Endothelial cell of umbilical vein (primary cell): ENCODE data around the gene LUC7L2. TPM values are rescaled to one million over a fixed set of nuclear protein-coding genes. Genes with fewer than 3 reads are reported as not detected.

Experiments used
- BruUV-seq: library from RNA; stranded (reverse); fragments of 400-500 nt; replicated peaks from 2 replicates; lab custom pipeline; 2021; lab: Mats Ljungman, UMichigan
- CTCF ChIA-PET: fragments of 300-600, 350-600 bp; sonication (Branson Sonifier 250); formaldehyde crosslinking; loops from one replicate; lab custom pipeline; 2021; ENCODE audit warnings: antibody characterized with exemption, inconsistent platforms; lab: Charles Lee
- POLR2A ChIA-PET: fragments of 300-600, 350-600 bp; sonication (Branson Sonifier 250); formaldehyde crosslinking; loops from one replicate; lab custom pipeline; 2021; ENCODE audit warnings: antibody characterized with exemption, inconsistent platforms; lab: Charles Lee
- DNase-seq: peaks from one replicate; pipeline ENCODE4 v3.0.0-alpha.2; 2011; ENCODE audit warnings: low read depth, low spot score
- FAIRE-seq: peaks from 2 replicates; lab custom pipeline; 2011; peaks lifted over from hg19 to GRCh38; lab: Jason Lieb, UNC
- H2AFZ ChIP-seq: 2 replicates; pipeline ENCODE4 v1.6.0; 2012; ENCODE audit warnings: low read depth, low read length, control low read depth, inconsistent platforms
- H3K27ac ChIP-seq: 2 replicates; pipeline ENCODE4 v1.5.1; 2011; ENCODE audit warnings: low read depth, mild to moderate bottlenecking, control low read depth, low read length, moderate library complexity; ENCODE audit not compliant: insufficient read depth
- H3K27me3 ChIP-seq, 2 experiments: 2 replicates each; pipeline versions ENCODE4 v1.6.0 to v1.6.1; 2011; ENCODE audit warnings: low read length in 2 of 2, mixed read lengths in 1 of 2; ENCODE audit not compliant: control insufficient read depth in 2 of 2, insufficient read depth in 2 of 2
- H3K36me3 ChIP-seq, 2 experiments: 2 replicates in 1 of 2; 3 replicates in 1 of 2; pipeline ENCODE4 v1.5.1; 2011; ENCODE audit warnings: low read length in 2 of 2, mild to moderate bottlenecking in 1 of 2, moderate library complexity in 1 of 2; ENCODE audit not compliant: control insufficient read depth in 2 of 2, insufficient read depth in 2 of 2; ENCODE audit errors: extremely low read depth in 1 of 2
- H3K4me1 ChIP-seq: 3 replicates; pipeline ENCODE4 v1.5.1; 2011; ENCODE audit warnings: mild to moderate bottlenecking, low read length; ENCODE audit not compliant: control insufficient read depth, insufficient read depth; ENCODE audit errors: extremely low read depth
- H3K4me2 ChIP-seq: 2 replicates; pipeline ENCODE4 v1.6.1; 2011; ENCODE audit warnings: low read length, control low read depth, mixed read lengths; ENCODE audit not compliant: insufficient read depth
- H3K4me3 ChIP-seq, 3 experiments: fragments of 200-600 bp in 1 of 3; sonication (generic), shearing (Covaris generic) in 1 of 3; replicated peaks in 1 of 3; 2 replicates each; pipeline ENCODE4 v1.5.1; 2011 to 2016; ENCODE audit warnings: control low read depth in 3 of 3, low read length in 3 of 3, mild to moderate bottlenecking in 2 of 3, inconsistent platforms in 1 of 3, low read depth in 1 of 3, moderate library complexity in 1 of 3; ENCODE audit not compliant: insufficient read depth in 1 of 3
- H3K79me2 ChIP-seq: 2 replicates; pipeline ENCODE4 v1.6.0; 2012; ENCODE audit warnings: low read length, inconsistent platforms; ENCODE audit not compliant: control insufficient read depth, insufficient read depth
- H3K9ac ChIP-seq: replicated peaks from 2 replicates; pipeline ENCODE3; 2011; ENCODE audit warnings: low read length, control low read depth; ENCODE audit not compliant: insufficient read depth; ENCODE audit errors: extremely low read depth
- H3K9me1 ChIP-seq: replicated peaks from 3 replicates; pipeline ENCODE4 v1.6.0; 2011; ENCODE audit warnings: mild to moderate bottlenecking, low read length; ENCODE audit not compliant: control insufficient read depth, insufficient read depth; ENCODE audit errors: extremely low read depth
- H3K9me3 ChIP-seq: replicated peaks from 2 replicates; pipeline ENCODE4 v1.5.1; 2012; ENCODE audit warnings: low read length, inconsistent platforms; ENCODE audit not compliant: control insufficient read depth, insufficient read depth
- H4K20me1 ChIP-seq: replicated peaks from 2 replicates; pipeline ENCODE3; 2011; ENCODE audit warnings: mild to moderate bottlenecking, low read length; ENCODE audit not compliant: control insufficient read depth, insufficient read depth; ENCODE audit errors: extremely low read depth
- CTCF ChIP-seq, 2 donors: IDR thresholded peaks; 1 replicate in 1 of 2; 2 replicates in 1 of 2; pipeline ENCODE4 v1.5.1; 2011; ENCODE audit warnings: low read length in 2 of 2, mild to moderate bottlenecking in 2 of 2, moderate library complexity in 2 of 2, control low read depth in 1 of 2, inconsistent platforms in 1 of 2, low read depth in 1 of 2; ENCODE audit not compliant: insufficient read depth in 1 of 2; ENCODE audit errors: extremely low read depth in 1 of 2
- EZH2 ChIP-seq: IDR thresholded peaks from 2 replicates; pipeline ENCODE4 v1.6.1; 2012; ENCODE audit warnings: borderline replicate concordance, low read depth, mild to moderate bottlenecking, moderate library complexity, low read length, inconsistent platforms; ENCODE audit not compliant: severe bottlenecking
- FOS ChIP-seq: IDR thresholded peaks from 2 replicates; pipeline ENCODE4 v1.6.1; 2011; ENCODE audit warnings: mild to moderate bottlenecking, low read length, moderate library complexity, borderline replicate concordance; ENCODE audit not compliant: insufficient read depth
- GATA2 ChIP-seq: IDR thresholded peaks from 2 replicates; pipeline ENCODE4 v1.7.0; 2011; ENCODE audit warnings: low read depth, mild to moderate bottlenecking, moderate library complexity, mixed read lengths, low read length; ENCODE audit not compliant: insufficient read length, insufficient read depth
- JUN ChIP-seq: IDR thresholded peaks from 2 replicates; pipeline ENCODE4 v1.6.1; 2011; ENCODE audit warnings: borderline replicate concordance, low read depth; ENCODE audit not compliant: insufficient read length, insufficient read depth
- MAX ChIP-seq: IDR thresholded peaks from 2 replicates; pipeline ENCODE4 v1.6.1; 2011; ENCODE audit not compliant: insufficient read depth, insufficient read length
- MYC ChIP-seq: IDR thresholded peaks from one replicate; pipeline ENCODE4 v1.6.1; 2011; ENCODE audit warnings: mild to moderate bottlenecking, low read depth, low read length
- POLR2A ChIP-seq: IDR thresholded peaks from 2 replicates; pipeline ENCODE4 v1.6.1; 2012; ENCODE audit warnings: low read depth, mild to moderate bottlenecking, control low read depth, low read length
- POLR2AphosphoS5 ChIP-seq: IDR thresholded peaks from 2 replicates; pipeline ENCODE4 v1.6.1; 2012; ENCODE audit warnings: low read depth, mild to moderate bottlenecking, control low read depth, low read length, moderate library complexity; ENCODE audit not compliant: insufficient read depth
- dilution Hi-C: fragments of 300-500 bp; cut with MboI; formaldehyde crosslinking; loops from one replicate; pipeline ENCODE4 v1.15.0; 2019; ENCODE audit warnings: low sequenced_read_pairs; ENCODE audit not compliant: extremely low pct_ligation_motif_present
- intact Hi-C: fragments of 100-400 bp; cut with micrococcal nuclease; formaldehyde crosslinking; loops from one replicate; pipeline ENCODE4 v1.10.0; 2022
- polyA plus RNA-seq, 4 experiments: library from polyadenylated mRNA; depleted of rRNA in 3 of 4; stranded (reverse) in 3 of 4; unstranded in 1 of 4; fragments of >200 nt; gene quantifications; 2 replicates each; pipeline versions ENCODE4 v1.2.1 to v1.2.3, GENCODE V29; 2011 to 2012; ENCODE audit warnings: missing spikeins in 1 of 4
- total RNA-seq: library from RNA; stranded (reverse); gene quantifications from 2 replicates; pipeline ENCODE4 v1.2.3, GENCODE V29; 2021

Gene LUC7L2
- total and polyA plus RNA-seq, 2 donors (not counting 3 experiments of a cell fraction or from before 2014, with no cell fraction given) = 28.0 to 85.8 TPM

- FAIRE-seq = no peak
- H2AFZ ChIP-seq = no peak overlapping the region
- dilution Hi-C loops (no loop called here), intact Hi-C loops (no loop called here)
- POLR2A ChIA-PET = no interaction called here
- CTCF ChIA-PET = interaction anchor here (0.6 kb wide), 1 partner anchor 57 kb away, joined by 3 read pairs; no protein-coding TSS in a partner anchor
- peaks cover 2 to 11% of the 10 kb centered on the region in 2 experiments for H3K36me3 ChIP-seq
- no peak for DNase-seq
- no peaks in the 10 kb centered on the region for H3K9me1 ChIP-seq
- no peaks in the 10 kb centered on the region for H3K4me1 ChIP-seq
- no TSS peak for BruUV-seq
- H3K4me3 ChIP-seq = no peak overlapping the region
- H3K79me2 ChIP-seq = peaks cover 74% of the 10 kb centered on the region
- TF ChIP-seq CTCF (IDR thresholded peaks at IDR 0.05; ENCODE audit: extremely low read depth in 1 of 2, insufficient read depth in 1 of 2, low read depth in 1 of 2, low read length in 2 of 2) = no peak
- TF ChIP-seq MYC = no peak
- no peak for TF ChIP-seq JUN
- no peak for TF ChIP-seq GATA2
- no peak for TF ChIP-seq POLR2A
- no peak for TF ChIP-seq MAX
- TF ChIP-seq EZH2 = no peak
- TF ChIP-seq FOS = no peak
- no peak for TF ChIP-seq POLR2AphosphoS5
- peaks cover 3% of the 10 kb centered on the region for H4K20me1 ChIP-seq
- H3K27ac ChIP-seq = no peak overlapping the region
- H3K9me3 ChIP-seq = no peaks in the 10 kb centered on the region
- H3K27me3 ChIP-seq = no peaks in the 10 kb centered on the region
- H3K9ac ChIP-seq = no peak overlapping the region
- H3K4me2 ChIP-seq = no peak overlapping the region
These were observed 30.1 kb downstream of the LUC7L2 start for GRCh38 chr7:139389774-139390173.
